SU-DHL-6 (cell line): Measurements from ENCODE around the gene GAL3ST3.

Source experiments
- EZH2phosphoT487 ChIP-seq: fragments of 200-600 bp; sonication (generic), shearing (Covaris generic); conservative IDR thresholded peaks from 2 replicates; pipeline ENCODE4 v1.6.1; 2018; ENCODE audit warnings: mild to moderate bottlenecking, antibody characterized with exemption, low read length, moderate library complexity, mixed read lengths
- TF ChIP-seq, protein P1 (sequence below): fragments of 200-600 bp; sonication (generic); IDR thresholded peaks from one replicate; pipeline ENCODE4 v1.5.1; 2017; ENCODE audit warnings: antibody characterized with exemption, mild to moderate bottlenecking, low read length, moderate library complexity; ENCODE audit not compliant: insufficient read depth, poor library complexity, severe bottlenecking

DNA sequence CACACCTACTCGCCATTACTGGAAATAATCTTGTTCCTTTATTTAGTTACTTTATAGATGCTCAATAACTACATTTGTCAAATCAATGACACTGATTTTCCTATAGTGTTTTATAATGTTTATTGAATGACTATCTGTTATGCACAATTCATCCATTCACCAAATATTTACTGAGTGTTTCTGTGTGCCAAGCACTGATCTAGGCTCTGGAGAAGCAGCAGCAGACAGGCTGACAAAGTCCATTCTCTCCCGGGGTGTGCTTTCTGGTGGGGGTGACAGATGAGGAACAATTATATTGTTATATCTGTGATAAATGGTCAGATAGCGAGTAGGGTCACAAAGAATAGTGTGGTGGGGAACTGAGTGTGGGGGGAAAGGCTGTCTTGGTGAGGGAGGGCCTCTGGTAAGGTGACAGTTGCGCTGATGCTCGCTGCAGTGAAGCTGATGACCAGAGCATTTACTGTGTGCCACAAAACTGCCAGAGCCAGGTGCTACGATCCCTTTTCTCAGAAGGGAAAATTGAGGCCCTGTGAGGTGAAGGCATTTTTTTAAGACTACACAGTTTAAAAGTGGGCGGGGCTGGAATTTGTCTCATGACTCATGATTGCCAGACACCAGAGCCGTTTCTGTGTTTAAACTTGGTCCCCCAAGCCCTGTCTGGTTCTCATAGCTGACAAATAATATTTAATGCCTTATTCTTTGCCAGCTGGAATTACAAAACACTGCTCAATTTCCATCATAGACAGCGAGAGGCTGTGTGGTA lies 31.3 kb upstream of the GAL3ST3 start:
- TF ChIP-seq, protein P1, sequence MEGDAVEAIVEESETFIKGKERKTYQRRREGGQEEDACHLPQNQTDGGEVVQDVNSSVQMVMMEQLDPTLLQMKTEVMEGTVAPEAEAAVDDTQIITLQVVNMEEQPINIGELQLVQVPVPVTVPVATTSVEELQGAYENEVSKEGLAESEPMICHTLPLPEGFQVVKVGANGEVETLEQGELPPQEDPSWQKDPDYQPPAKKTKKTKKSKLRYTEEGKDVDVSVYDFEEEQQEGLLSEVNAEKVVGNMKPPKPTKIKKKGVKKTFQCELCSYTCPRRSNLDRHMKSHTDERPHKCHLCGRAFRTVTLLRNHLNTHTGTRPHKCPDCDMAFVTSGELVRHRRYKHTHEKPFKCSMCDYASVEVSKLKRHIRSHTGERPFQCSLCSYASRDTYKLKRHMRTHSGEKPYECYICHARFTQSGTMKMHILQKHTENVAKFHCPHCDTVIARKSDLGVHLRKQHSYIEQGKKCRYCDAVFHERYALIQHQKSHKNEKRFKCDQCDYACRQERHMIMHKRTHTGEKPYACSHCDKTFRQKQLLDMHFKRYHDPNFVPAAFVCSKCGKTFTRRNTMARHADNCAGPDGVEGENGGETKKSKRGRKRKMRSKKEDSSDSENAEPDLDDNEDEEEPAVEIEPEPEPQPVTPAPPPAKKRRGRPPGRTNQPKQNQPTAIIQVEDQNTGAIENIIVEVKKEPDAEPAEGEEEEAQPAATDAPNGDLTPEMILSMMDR: no peak
- TF ChIP-seq EZH2phosphoT487: no peak
